ENCODE results near the gene CIZ1.
A peak's percentile ranks its signal among the peaks of the same experiment; 100 is the strongest.

CIZ1 gene

DNA sequence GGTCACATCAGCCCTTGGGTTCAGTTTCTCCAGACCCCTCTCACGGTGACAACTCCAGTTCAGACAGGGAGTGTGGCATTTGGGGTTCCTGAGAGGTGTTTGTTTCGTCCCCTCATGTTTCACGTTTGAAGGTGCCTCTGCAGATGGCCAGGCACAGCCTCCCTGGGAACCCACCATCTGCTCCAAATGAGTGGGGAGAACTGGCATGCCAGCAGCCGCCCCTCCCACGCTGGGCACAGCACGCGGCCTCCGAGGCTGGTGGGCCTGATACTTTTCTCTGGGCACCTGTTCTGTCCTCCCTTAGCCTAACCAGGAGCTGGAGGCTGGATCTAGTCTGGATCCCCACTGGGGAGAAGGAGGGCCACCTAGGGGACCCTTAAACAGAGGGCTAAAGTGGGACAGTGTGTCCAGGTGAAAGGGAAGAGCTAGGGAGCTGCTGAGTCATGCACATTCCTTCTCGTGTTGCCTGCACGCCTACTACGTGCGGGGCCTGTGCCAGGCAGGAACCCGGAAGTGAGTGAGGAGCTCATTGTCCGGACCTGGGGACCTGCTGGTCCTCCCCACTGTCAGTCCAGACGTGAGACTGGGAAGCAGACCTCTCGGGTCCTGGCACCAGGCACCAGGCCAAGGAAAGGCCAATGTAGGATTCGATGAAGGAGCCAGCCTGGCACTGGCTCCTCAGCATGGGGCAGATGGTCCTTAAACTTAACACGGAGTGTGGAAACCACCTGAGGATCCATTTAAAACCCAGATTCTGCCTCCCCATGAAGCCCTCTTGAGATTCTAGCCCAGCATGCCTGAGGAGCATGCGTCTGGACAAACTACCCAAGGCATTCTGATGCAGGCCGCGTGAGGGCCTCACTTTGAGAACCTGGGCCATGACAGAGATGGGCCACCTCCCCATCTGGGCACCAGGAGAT lies 23.5 kb upstream of the CIZ1 start:
- DNase-seq (ENCODE audit: low spot score): no peak

DNA sequence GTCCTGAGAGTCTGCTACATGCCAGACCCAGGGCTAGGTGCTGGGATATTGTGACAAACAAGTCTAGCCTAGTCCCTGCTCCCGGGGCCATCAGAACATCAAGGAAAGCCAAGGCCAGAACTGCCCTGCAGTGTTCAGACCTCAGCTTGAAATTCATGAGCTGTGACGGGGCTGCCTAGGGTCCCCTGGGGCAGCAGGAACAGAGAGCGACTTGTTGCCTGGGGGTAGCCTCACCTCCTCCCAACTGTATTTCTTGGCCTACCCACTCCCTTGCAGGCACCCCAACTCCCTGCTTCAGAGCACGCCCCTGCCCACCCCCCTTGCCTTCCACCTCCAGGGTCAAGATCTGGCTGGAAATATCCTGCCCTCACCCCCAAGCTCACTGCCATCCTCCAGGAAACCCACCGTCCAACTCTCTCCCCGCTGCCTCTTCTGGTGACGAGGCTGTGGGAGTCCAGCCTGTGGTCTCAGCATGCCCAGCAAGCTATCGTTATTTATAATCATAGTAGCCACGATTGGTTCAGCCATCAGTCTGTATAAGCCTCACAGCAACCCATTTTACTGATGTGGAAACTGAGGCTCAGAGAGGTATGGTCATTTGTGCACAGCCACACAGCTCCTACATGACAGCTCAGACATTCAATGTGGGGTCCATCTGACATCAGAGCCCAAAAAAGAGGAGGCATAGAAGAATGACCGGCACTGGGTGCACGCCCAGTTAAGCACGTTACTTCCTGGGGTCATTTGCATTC lies 22.6 kb upstream of the CIZ1 start:
- no peak for DNase-seq (ENCODE audit: low spot score)

DNA sequence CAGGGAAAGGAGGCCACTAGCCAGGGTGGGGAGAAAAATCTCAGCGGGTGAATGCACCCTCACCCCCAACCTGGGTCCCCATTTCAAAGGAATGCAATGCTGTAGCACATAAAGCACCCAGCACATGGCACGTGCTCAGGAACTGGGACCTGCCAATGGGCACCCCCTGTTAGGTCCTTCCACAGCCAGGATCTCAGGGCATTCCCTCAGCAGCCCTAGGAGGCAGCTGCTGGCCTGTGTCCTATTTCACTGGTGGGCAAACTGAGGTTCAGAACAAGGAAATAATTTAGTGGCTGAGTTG lies 20.6 kb upstream of the CIZ1 start:
- DNase-seq (ENCODE audit: low spot score): no peak

DNA sequence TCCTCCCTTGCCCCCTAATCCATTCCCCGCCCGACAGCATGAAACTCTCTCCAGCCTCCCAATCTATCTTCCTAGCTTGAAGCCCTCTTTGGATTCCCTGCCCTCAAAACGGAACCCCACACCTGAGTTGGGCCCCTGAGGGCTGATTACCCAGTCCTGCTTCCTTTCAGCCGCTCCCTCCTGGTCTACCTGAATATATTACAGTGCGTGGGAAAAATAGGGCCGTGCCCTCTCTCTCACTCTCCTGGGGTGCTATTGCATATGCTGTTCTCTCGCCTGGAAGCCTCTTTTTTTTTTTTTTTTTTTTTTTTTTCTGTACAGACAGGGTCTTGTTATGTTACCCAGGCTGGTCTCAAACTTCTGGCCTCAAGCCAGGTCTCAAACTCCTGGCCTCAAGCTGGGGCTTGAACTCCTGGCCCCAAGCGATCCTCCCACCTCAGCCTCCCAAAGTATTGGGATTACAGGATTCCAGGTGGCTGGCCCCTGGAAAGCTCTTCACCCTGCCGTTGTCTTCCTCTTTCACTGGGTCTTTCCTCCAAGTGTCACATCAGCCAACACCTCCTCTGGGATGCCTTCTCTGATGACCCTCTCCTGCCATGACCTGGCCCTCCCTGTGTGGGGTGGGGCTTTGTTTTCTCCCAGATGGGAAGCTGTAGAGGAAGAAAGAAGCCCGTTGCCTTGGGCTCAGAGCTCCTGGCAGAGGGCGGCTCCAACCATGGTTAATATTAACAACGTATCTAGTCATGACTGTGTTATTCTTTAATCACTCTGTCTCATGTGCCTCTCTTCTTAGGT lies 20.0 kb upstream of the CIZ1 start:
- no peak for DNase-seq (ENCODE audit: low spot score)

DNA sequence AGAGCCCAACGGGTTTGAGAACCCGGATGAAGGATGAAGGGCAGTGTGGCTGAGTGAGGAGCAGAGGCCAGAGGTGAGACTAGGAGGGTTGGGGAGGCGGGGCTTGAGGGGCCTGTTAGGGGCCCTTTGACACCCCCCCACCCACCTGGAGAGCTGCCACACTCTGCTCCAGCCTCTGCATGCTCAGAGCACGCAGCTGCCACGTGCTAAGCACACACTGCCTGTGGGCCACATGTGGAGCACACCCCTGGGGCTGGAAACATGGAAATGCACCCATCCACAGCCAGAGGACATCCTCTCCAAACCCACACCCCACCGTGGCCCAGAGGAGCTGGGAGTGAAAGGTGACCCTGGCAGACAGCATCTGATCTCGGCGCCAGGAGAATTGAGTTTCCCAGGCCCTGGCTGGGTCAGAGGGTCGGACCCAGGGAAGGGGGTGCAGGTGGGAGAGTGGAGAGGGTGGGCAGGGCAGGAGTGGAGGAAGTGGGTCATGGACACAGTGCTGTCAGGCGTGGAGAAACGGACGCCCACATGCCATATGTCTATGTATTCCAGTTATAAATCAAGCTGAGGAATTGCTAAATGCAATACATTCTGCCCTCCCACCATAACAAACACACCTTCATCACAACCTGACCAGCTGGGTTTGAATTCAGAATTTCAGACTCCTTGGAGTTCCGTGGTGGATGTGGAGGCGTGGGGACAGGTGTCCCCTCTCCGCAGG lies 17.7 kb upstream of the CIZ1 start:
- no peak for DNase-seq (ENCODE audit: low spot score)

DNA sequence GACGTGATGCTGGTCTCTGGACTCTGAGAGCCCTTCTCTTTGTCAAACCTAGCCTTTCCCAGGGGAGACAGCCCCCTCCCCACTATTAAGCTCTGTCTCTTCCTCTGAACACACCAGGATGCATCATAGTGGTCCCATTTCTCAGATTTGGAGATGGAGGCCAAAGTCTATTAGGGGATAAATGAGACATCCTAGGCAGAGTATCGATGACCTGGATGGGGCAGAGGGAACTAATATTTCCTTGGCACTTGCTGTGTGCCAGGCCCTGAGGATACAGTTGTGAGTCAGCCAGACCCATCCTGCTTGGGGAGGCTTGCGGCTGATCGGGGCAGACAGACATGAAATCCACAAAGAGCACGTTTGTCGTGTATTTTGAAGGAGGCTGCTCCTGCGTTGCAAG lies 17.0 kb upstream of the CIZ1 start:
- no peak for DNase-seq (ENCODE audit: low spot score)

DNA sequence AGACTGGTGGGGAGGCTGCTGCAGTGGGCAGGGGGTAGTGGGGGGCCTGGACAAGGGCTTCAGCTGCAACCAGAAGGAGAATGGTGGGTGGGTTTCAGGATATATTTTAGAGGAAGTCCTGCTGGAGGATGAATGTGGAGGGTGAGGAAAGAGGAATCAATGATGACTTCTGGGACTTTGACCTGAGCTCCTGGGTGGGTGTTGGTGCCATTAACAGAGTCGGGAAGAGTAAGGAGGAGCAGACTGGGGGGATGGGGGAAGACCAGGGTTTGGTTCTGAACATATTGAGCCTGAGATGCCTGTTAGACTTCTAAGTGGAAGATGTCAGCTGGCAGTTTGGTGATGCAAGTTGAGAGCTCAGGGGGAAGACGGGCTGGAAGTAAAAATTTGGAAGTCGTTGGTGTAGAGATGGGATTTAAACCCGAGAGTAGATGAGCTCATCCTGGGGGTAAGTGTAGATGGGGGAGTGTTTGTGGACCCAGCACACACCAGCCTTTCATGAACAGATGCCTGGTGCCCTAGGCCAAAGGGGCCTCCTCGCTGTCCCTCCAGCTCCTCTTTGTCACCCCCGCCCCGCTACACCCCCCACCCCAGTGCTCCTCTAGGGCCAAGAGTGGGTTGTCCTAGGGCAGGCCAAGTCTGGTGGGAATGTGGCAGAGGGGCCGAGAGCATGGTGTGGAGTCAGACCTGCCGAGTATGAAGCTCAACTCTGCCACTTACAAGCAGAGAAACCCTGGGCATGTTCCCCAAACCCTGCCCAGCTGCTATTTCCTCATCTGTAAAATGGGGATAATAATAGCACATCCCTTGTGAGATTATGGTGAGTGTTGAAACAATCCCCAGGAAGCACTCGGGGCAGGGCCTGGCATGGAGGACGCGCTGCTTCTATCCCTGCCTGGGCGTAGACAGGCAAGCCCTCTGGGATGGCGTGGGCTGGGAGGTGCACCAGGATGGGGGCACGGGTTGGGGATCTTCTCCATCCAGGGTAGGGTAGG lies 15.8 kb upstream of the CIZ1 start:
- DNase-seq (ENCODE audit: low spot score): no peak

DNA sequence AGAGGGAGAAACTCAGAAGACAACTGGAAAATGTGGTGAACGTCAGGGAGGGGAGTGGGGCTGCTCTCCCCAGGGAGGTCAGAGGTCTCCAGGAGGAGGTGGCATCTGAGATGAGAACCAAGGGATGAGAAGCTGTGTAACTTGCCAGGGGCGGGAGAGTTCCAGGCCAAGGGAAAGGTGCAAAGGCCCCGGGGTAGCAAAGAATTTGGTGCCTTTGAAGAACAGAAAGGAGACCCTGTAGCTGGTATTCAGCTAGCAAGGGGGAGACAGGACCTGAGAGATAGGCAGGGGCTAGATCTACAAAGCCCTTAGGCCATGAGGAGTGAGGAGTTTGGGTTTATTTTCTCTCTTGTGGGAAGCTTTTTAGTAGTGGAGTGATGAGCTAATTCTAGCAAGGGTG lies 15.1 kb upstream of the CIZ1 start:
- DNase-seq (ENCODE audit: low spot score): peak; percentile 12

DNA sequence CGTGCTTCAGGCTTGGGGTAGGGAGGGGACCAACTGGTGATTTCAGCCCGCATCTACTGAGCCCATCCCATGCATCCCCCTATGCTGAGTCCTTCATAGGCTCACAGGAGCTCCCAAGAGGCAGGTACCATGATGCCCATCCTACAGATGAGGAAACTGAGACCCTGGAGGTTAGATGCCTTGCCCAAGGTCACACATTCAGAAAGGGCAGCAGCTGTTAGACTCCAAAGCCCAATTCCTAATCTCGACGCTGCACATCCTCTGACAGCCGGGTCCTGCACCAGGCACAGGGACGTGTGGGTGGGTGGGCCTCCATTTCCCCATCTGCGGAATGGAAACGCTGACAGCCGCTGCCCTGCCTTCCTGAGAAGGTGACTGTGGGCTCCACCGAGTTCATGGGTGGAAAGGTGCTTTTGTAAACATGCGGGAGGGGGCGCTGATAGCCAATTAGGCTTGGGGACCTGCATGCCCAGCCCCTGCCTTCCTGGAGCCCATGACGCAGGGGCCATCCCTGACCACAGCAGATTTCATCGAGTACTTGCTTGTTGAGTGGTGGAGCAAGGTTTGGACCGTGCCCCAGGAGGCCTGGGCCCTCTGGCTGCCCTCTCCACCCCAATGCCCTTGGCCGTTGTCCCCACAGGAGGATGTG lies 14.0 kb upstream of the CIZ1 start:
- DNase-seq (ENCODE audit: low spot score): peak; percentile 15

DNA sequence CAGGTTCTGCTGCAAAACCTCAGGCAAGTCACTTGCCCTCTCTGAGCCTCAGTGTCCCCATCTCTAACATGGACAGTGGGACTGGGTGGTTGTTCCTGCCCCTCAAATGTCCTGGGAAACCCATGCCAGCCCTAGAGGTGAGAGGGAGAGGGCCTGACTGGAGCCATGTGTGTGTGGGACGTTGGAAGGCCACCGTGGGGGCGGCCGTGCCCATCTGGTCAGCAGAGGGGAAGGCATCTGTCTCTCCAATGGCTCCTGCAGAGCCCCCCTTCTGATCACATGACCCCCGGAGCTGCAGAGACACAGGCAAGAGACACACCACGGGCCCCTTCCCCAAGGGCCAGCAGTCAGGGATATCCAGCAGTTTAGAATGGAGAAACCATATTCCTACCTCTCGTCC lies 13.5 kb upstream of the CIZ1 start:
- no peak for DNase-seq (ENCODE audit: low spot score)

DNA sequence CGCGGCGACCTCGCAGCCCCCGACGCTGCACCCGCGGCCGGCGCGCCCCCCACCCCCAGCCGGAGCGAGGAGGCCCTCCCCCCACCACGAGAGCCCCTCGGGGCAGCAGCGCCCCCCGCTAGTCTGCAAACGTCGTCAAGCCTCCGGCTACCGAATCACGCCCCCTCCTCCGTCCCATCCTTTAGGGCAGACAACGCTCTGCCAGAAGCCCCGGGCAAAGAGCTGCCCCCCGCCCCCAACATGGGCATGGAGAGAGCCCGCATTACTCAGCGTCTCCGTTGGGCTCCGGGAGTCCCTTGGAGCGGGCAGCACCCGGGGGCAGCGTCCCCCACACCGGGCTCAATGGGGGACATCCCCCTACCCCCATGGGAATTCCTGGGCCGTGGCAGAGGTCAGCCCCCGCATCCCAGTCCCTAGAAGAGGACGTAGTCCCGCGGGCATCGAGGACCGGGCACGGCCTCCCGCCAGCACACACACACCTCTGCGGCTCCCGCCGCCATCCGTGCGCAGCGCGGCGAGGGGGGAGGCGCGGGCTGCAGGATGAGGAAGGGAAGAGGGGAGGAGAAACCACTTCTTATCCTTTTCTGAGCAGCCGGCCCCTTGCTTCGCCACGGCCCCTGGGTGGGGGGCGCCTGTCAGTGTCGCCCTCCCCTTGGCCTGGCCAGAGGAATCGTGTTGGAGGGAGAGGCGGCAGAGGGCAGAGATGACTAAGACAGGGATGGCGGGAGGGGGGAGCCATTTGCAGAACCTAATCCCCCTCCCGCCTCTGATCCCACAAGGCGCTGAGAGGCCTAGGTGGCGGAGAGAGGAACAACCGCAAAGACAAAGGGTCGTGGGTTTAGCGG lies 12.6 kb upstream of the CIZ1 start:
- peak; percentile 74 for DNase-seq (ENCODE audit: low spot score)

DNA sequence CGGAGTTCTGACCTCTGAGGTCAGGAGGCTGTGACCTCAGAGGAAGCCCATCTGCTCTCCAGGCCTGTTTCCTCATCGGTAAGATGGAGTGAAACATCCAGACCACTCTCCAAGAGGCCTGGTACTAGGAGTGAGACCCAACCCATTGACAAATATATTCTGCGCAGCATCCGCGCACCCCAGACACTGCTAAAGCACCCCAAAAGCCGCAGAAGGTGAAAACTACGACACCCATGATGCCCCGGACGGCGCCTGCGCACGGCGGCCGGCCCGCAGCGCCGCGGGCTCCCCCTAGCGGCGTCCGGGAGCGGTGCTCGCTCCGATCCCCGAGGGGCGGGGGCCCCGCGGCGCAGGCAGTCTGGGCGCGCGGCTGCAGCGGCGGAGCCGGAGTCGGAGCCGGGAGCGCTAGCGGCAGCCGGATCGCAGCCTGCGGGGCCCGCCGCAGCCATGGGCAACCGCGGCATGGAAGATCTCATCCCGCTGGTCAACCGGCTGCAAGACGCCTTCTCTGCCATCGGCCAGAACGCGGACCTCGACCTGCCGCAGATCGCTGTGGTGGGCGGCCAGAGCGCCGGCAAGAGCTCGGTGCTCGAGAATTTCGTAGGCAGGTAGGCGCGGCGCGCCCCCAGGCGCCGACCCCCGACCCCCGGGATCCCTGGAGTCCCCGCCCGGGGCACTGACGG lies 11.8 kb upstream of the CIZ1 start, which contains the start of gene DNM1:
Gene DNM1 (plus strand): TSS at position 356 of the 683 bp plus-strand sequence. CDS start 92 bp downstream, at position 448.
- peak; percentile 95 for DNase-seq (ENCODE audit: low spot score)

DNA sequence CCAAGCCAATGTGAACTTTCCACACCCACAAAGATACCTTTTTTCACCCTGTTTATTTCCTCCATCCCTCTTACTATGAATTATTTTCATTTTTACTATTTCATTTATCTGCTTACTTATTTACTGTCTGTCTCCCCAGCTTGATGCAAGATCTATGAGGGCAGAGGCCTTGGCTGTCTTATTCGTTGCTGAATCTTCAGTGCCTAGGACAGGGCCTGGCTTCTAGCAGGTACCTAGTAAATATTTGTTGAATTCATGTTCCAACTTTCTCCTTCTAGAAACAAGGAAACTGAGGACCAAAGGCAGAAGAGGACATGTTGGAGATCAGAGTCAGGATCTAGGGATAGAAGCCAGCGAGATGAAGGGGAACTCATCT lies 11.3 kb upstream of the CIZ1 start:
- DNase-seq (ENCODE audit: low spot score): no peak

DNA sequence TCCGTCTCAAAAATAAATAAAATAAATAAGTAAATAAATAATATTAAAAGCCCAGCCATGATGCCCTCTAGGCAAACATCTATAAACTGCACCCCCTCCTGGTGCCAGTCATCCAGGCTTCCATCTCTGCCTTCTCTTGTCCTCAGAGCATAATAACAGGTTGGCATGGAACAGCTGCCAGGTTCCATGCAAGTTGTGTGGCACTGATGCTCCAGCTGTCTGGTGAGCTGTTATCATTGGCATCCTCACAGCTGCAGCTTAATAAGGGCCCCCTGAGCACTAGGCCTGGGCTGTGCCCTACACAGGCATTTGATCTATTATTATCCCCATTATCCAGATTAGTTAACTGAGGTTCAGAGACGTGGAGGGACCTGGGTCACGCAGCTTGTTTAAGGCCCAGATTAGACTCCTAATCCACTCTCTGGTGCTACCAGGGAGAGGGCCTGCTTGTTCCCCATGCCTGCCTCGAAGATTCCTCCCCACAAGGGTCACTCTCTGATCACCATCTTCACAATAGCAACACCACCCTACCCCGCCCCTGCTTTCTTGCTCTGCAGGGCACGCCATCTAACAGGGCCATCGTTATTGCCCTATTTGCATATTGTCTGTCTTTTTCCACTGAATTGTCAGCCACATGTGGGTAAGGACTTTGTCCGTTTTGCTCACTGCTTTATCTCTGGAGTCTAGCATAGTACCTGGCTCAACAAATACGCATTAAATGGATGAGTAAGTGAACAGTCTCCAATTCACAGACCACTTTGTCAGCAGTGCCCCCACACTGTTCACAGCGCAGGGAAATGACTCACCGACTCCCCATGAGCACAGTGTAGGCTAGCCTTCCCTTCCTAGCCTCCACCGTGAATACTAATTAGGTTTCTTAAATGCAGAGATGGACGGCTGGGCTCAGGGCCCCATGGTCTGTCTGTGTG lies 10.3 kb upstream of the CIZ1 start:
- no peak for DNase-seq (ENCODE audit: low spot score)

DNA sequence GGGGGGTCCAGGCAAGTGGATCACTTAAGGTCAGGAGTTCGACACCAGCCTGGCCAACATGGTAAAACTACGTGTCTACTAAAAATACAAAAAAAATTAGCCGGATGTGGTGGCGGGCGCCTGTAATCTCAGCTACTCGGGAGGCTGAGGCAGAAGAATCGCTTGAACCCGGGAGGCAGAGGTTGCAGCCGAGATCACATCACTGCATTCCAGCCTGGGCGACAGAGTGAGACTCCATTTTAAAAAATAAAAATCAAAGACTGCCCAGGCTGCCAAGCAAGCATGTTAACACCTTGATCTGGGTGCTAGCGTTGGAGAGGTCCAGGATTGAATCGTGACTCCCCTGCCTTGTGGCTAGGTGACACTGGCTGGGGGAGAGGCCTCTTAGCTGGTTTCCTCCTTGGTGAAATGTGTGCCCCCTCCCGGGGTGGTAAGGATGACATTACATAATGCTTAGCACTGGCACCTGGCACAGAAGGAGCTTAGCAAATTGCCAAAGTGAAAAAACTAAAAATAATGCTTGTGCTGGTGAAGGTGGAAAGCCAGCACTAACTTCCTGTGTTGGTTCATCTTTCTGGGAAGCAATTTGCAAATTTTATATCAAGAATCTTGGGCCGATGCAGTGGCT lies 2.2 kb upstream of the CIZ1 start:
- no peak for DNase-seq (ENCODE audit: low spot score)

DNA sequence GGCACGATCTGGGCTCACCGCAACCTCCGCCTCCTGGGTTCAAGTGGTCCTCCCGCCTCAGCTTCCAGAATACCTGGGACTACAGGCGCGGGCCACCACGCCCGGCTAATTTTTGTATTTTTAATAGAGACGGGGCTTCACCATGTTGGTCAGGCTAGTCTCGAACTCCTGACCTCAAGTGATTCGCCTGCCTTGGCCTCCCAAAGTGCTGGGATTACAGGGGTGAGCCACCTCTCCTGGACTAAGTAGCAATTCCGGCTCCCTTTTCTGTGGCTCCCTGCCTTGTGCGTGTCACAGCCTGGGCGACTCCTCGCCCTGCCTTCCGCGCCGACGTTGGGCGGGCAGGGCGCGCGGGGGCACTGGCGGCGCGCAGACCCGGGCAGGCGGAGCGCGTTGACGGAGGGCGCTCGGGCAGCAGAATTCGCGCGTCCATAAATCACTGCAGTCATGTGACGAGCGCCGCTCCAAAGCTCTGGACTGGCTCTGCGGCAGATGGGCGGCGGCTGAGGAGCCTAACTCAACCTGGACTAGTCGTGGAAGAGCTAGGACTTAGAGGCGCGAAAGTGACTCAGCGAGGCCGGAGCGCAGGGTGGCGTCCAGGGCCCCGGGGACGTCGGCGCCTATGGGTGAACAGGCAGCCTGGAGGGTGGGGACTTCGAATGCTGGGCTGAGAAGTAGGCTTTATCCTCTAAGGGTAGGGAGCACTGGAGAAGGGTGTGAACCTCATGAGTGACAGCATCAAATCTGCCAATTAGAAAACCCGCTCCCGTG lies 1.4 kb upstream of the CIZ1 start:
- DNase-seq (ENCODE audit: low spot score): no peak
